Liver (tissue), 9 donors: ENCODE measurements around the gene TNFAIP8. TPM values are rescaled to one million over a fixed set of nuclear protein-coding genes. Genes with fewer than 3 reads are reported as not detected.

Experiments used
- DNase-seq: peaks from one replicate; pipeline ENCODE4 v3.0.0-alpha.2; 2017; ENCODE audit warnings: low spot score
- H3K27ac ChIP-seq, 2 donors: one replicate each; pipeline ENCODE4 v1.7.0; 2013; ENCODE audit warnings: inconsistent platforms in 2 of 2, low read length in 2 of 2, control low read depth in 1 of 2, low read depth in 1 of 2, mild to moderate bottlenecking in 1 of 2
- H3K27me3 ChIP-seq, 4 donors: one replicate each; pipeline versions ENCODE4 v1.6.1 to v1.7.0; 2013; ENCODE audit warnings: low read length in 3 of 4, inconsistent platforms in 1 of 4, mild to moderate bottlenecking in 1 of 4, moderate library complexity in 1 of 4; ENCODE audit not compliant: control insufficient read depth in 4 of 4, insufficient read depth in 4 of 4
- H3K36me3 ChIP-seq, 4 donors: one replicate each; pipeline versions ENCODE4 v1.6.1 to v1.7.0; 2013; ENCODE audit warnings: low read length in 3 of 4, mild to moderate bottlenecking in 3 of 4, low read depth in 1 of 4, moderate library complexity in 1 of 4; ENCODE audit not compliant: control insufficient read depth in 4 of 4, insufficient read depth in 3 of 4
- H3K4me1 ChIP-seq, 4 donors: one replicate each; pipeline versions ENCODE4 v1.6.1 to v1.7.0; 2013; ENCODE audit warnings: low read length in 3 of 4, mild to moderate bottlenecking in 3 of 4, moderate library complexity in 1 of 4; ENCODE audit not compliant: control insufficient read depth in 4 of 4, insufficient read depth in 4 of 4
- H3K4me3 ChIP-seq, 3 donors: one replicate each; pipeline versions ENCODE4 v1.6.1 to v1.7.0; 2013; ENCODE audit warnings: low read length in 3 of 3, control low read depth in 1 of 3, low read depth in 1 of 3, mild to moderate bottlenecking in 1 of 3
- H3K9ac ChIP-seq, 2 donors: one replicate each; pipeline ENCODE4 v1.7.0; 2013; ENCODE audit warnings: low read length in 2 of 2, mild to moderate bottlenecking in 2 of 2, moderate library complexity in 2 of 2, control low read depth in 1 of 2, low read depth in 1 of 2
- H3K9me3 ChIP-seq, 4 donors: one replicate each; pipeline versions ENCODE4 v1.6.1 to v1.7.0; 2013; ENCODE audit warnings: low read length in 3 of 4; ENCODE audit not compliant: control insufficient read depth in 4 of 4
- EGR1 ChIP-seq, 2 donors: IDR thresholded peaks; 2 replicates each; pipeline ENCODE4 v1.6.1; 2016 to 2018; ENCODE audit warnings: antibody characterized with exemption in 2 of 2, low read depth in 2 of 2
- FOXA2 ChIP-seq: IDR thresholded peaks from 2 replicates; pipeline ENCODE4 v1.6.1; 2016; ENCODE audit warnings: antibody characterized with exemption
- GABPA ChIP-seq, 2 donors: IDR thresholded peaks in 1 of 2; conservative IDR thresholded peaks in 1 of 2; 2 replicates each; pipeline ENCODE4 v1.6.1; 2016; ENCODE audit warnings: antibody characterized with exemption in 2 of 2, mild to moderate bottlenecking in 1 of 2, moderate library complexity in 1 of 2
- HNF4A ChIP-seq, 2 donors: conservative IDR thresholded peaks; 2 replicates each; pipeline ENCODE4 v1.6.1; 2016; ENCODE audit warnings: antibody characterized with exemption in 2 of 2, mild to moderate bottlenecking in 2 of 2
- HNF4G ChIP-seq: IDR thresholded peaks from 2 replicates; pipeline ENCODE4 v1.6.1; 2016; ENCODE audit warnings: antibody characterized with exemption
- JUND ChIP-seq, 2 donors: IDR thresholded peaks; 2 replicates each; pipeline ENCODE4 v1.6.1; 2016; ENCODE audit warnings: antibody characterized with exemption in 2 of 2
- RAD21 ChIP-seq, 2 donors: IDR thresholded peaks; 2 replicates each; pipeline ENCODE4 v1.6.1; 2016; ENCODE audit warnings: antibody characterized with exemption in 2 of 2, mild to moderate bottlenecking in 2 of 2
- SP1 ChIP-seq: IDR thresholded peaks from 2 replicates; pipeline ENCODE4 v1.6.1; 2018; ENCODE audit warnings: antibody characterized with exemption, mild to moderate bottlenecking
- TAF1 ChIP-seq: conservative IDR thresholded peaks from 2 replicates; pipeline ENCODE4 v1.6.1; 2016; ENCODE audit warnings: antibody characterized with exemption, mild to moderate bottlenecking
- YY1 ChIP-seq: IDR thresholded peaks from 2 replicates; pipeline ENCODE4 v1.6.1; 2016; ENCODE audit warnings: antibody characterized with exemption, mild to moderate bottlenecking
- WGBS: extraction: QIAGEN DNeasy Blood & Tissue Kit; methylation state at CpG from one replicate; pipeline ENCODE4 v1.1.7; 2013; 5-methylcytosine and 5-hydroxymethylcytosine counted together
- polyA plus RNA-seq, 2 donors: library from polyadenylated mRNA; stranded (reverse) in 1 of 2; unstranded in 1 of 2; fragments of 200-250 nt in 1 of 2; fragments of >200 nt in 1 of 2; fragmentation: Nextera tagmentation in 1 of 2; extraction: Ambion mirVana in 1 of 2; gene quantifications; one replicate each; pipeline versions ENCODE4 v1.2.1 to v1.2.3, GENCODE V29; 2013 to 2015
- total RNA-seq, 2 donors: library from RNA; depleted of rRNA; stranded (reverse); fragments of >200 nt; gene quantifications; one replicate each; pipeline ENCODE4 v1.2.3, GENCODE V29; 2014
- TF ChIP-seq, protein P1 (sequence below): IDR thresholded peaks from 2 replicates; pipeline ENCODE4 v1.6.1; 2016; ENCODE audit warnings: antibody characterized with exemption, mild to moderate bottlenecking
- TF ChIP-seq, protein P2 (sequence below): fragments of 150-350 bp; IDR thresholded peaks from 2 replicates; pipeline ENCODE4 v1.5.1; 2017; ENCODE audit warnings: improper control_type of control experiment, low read depth, low read length; ENCODE audit not compliant: missing input control
- TF ChIP-seq, protein P3 (sequence below): IDR thresholded peaks from 2 replicates; pipeline ENCODE4 v1.6.1; 2016; ENCODE audit warnings: antibody characterized with exemption
- TF ChIP-seq, protein P4 (sequence below): IDR thresholded peaks from 2 replicates; pipeline ENCODE4 v1.6.1; 2016; ENCODE audit warnings: antibody characterized with exemption
- TF ChIP-seq, protein P5 (sequence below): IDR thresholded peaks from 2 replicates; pipeline ENCODE4 v1.6.1; 2016; ENCODE audit warnings: antibody characterized with exemption
- donor health status: healthy.
- donor health status: healthy.
- donor health status: healthy.
- donor health status: healthy.
- donor health status: healthy.

The TNFAIP8 gene
- total and polyA plus RNA-seq, 4 donors: 2.6 to 28.6 (median 4.4) TPM

DNA sequence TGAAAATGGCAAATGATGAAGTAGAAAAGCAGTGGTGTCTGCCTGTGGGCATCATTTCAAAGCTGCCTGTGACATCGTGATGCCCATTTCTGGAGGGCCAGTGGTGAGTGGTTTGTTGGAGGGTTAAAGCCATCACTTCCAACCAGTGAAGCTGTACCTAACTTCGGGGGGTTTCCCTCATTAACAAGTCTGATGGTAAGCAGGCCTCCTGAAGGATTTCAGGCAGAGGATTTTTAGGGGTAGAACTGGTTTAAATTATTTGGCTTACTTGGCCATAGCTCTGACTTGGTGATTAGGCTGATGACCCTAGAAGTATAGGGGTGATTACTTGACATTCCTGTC, 10.7 kb downstream of the TNFAIP8 start (continued):
- TF ChIP-seq, protein P1, sequence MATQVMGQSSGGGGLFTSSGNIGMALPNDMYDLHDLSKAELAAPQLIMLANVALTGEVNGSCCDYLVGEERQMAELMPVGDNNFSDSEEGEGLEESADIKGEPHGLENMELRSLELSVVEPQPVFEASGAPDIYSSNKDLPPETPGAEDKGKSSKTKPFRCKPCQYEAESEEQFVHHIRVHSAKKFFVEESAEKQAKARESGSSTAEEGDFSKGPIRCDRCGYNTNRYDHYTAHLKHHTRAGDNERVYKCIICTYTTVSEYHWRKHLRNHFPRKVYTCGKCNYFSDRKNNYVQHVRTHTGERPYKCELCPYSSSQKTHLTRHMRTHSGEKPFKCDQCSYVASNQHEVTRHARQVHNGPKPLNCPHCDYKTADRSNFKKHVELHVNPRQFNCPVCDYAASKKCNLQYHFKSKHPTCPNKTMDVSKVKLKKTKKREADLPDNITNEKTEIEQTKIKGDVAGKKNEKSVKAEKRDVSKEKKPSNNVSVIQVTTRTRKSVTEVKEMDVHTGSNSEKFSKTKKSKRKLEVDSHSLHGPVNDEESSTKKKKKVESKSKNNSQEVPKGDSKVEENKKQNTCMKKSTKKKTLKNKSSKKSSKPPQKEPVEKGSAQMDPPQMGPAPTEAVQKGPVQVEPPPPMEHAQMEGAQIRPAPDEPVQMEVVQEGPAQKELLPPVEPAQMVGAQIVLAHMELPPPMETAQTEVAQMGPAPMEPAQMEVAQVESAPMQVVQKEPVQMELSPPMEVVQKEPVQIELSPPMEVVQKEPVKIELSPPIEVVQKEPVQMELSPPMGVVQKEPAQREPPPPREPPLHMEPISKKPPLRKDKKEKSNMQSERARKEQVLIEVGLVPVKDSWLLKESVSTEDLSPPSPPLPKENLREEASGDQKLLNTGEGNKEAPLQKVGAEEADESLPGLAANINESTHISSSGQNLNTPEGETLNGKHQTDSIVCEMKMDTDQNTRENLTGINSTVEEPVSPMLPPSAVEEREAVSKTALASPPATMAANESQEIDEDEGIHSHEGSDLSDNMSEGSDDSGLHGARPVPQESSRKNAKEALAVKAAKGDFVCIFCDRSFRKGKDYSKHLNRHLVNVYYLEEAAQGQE: no peak
- TF ChIP-seq EGR1 (IDR thresholded peaks at IDR 0.05; ENCODE audit: low read depth in 2 of 2) (no peak), HNF4A (conservative IDR thresholded peaks at IDR 0.05) (no peak)
- TF ChIP-seq, protein P2, sequence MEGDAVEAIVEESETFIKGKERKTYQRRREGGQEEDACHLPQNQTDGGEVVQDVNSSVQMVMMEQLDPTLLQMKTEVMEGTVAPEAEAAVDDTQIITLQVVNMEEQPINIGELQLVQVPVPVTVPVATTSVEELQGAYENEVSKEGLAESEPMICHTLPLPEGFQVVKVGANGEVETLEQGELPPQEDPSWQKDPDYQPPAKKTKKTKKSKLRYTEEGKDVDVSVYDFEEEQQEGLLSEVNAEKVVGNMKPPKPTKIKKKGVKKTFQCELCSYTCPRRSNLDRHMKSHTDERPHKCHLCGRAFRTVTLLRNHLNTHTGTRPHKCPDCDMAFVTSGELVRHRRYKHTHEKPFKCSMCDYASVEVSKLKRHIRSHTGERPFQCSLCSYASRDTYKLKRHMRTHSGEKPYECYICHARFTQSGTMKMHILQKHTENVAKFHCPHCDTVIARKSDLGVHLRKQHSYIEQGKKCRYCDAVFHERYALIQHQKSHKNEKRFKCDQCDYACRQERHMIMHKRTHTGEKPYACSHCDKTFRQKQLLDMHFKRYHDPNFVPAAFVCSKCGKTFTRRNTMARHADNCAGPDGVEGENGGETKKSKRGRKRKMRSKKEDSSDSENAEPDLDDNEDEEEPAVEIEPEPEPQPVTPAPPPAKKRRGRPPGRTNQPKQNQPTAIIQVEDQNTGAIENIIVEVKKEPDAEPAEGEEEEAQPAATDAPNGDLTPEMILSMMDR: no peak

DNA sequence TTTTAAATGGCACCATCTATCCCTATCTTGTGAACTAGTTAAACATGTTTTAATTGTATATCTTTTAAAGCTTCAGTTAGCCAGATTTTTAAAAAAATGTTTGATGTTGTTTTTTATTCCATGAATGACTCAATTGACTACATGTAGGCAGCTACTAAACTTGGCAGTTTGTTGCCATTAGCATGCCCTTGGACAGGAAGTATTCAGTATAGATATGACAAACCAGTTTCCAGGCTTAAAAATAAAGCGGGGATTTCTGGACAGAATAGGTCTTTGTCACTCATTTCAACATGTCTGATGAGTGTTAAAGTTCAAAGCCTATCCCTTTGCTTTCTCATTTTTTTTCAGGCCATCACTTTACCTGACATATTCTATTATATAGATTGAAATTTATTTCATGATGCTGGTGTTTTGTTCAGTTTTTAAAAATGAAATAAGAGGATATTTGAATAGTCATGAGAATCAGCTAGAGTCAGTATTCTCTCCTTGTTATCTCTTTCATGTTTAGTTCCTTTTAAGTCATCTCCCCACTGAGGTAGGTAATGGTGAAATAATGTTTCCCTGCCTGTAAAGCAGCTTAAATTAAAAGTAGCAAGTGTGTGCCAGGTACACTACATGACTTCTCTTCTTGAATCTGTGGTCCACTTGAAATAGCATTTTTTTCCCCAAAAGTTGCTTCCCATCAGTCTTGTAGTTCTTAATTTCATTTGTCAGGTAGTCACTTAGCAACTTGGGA, 11.9 kb downstream of the TNFAIP8 start:
- no peak for DNase-seq
- Histone ChIP-seq H3K27me3 (no peaks in the 10 kb centered on the region), H3K9me3 (no peaks in the 10 kb centered on the region), H3K4me3 (no peak overlapping the region), H3K27ac (no peak overlapping the region), H3K9ac (no peak overlapping the region), H3K4me1 (peaks cover 0 to 6% (median 0%) of the 10 kb centered on the region in 4 donors), H3K36me3 (no peaks in the 10 kb centered on the region)
- WGBS: 71% methylated on average over 1 of the region's 1 CpG
- TF ChIP-seq FOXA2 (no peak), HNF4A (conservative IDR thresholded peaks at IDR 0.05) (no peak)

DNA sequence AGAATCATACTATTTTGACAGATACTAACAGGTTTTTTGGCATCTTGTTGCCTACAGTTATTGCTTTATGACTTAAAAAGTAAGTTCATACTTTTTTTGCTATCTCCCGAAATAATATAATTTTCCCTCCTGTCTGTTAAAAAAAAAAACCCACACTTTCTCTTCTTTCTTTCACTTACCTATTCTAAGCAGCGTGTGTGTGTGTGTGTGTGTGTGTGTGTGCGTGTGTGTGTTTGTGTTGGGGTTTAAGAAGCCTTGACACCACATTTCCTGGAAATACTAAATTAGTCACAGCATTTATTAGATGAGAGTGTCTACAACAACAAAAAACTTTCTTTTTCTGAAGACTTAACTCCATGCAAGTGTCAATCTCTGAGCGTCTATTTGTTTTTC, 12.4 kb downstream of the TNFAIP8 start:
- 73% methylated on average over 4 of the region's 4 CpGs for WGBS
- no peak overlapping the region for H3K27ac ChIP-seq
- no peaks in the 10 kb centered on the region for H3K27me3 ChIP-seq
- H3K9me3 ChIP-seq: no peaks in the 10 kb centered on the region
- H3K36me3 ChIP-seq: no peaks in the 10 kb centered on the region
- H3K4me1 ChIP-seq: peaks cover 0 to 6% (median 0%) of the 10 kb centered on the region in 4 donors
- H3K9ac ChIP-seq: no peak overlapping the region
- DNase-seq: no peak
- no peak overlapping the region for H3K4me3 ChIP-seq
- TF ChIP-seq TAF1 (no peak), HNF4G (no peak), YY1 (no peak), GABPA (IDR thresholded peaks at IDR 0.05 in 1 of 2, conservative IDR thresholded peaks at IDR 0.05 in 1 of 2) (no peak), RAD21 (IDR thresholded peaks at IDR 0.05) (no peak), SP1 (no peak), JUND (IDR thresholded peaks at IDR 0.05) (no peak), EGR1 (IDR thresholded peaks at IDR 0.05; ENCODE audit: low read depth in 2 of 2) (no peak)
- TF ChIP-seq, protein P1: no peak
- TF ChIP-seq, protein P3, sequence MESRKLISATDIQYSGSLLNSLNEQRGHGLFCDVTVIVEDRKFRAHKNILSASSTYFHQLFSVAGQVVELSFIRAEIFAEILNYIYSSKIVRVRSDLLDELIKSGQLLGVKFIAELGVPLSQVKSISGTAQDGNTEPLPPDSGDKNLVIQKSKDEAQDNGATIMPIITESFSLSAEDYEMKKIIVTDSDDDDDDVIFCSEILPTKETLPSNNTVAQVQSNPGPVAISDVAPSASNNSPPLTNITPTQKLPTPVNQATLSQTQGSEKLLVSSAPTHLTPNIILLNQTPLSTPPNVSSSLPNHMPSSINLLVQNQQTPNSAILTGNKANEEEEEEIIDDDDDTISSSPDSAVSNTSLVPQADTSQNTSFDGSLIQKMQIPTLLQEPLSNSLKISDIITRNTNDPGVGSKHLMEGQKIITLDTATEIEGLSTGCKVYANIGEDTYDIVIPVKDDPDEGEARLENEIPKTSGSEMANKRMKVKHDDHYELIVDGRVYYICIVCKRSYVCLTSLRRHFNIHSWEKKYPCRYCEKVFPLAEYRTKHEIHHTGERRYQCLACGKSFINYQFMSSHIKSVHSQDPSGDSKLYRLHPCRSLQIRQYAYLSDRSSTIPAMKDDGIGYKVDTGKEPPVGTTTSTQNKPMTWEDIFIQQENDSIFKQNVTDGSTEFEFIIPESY: no peak
- TF ChIP-seq, protein P4, sequence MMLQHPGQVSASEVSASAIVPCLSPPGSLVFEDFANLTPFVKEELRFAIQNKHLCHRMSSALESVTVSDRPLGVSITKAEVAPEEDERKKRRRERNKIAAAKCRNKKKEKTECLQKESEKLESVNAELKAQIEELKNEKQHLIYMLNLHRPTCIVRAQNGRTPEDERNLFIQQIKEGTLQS: no peak
- TF ChIP-seq, protein P2: no peak
- TF ChIP-seq, protein P5, sequence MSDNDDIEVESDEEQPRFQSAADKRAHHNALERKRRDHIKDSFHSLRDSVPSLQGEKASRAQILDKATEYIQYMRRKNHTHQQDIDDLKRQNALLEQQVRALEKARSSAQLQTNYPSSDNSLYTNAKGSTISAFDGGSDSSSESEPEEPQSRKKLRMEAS: no peak
